PC-3 (cell line): Measurements from ENCODE around the gene DBNL. TPM values are rescaled to one million over a fixed set of nuclear protein-coding genes. Genes with fewer than 3 reads are reported as not detected.

Experiments used
- ATAC-seq: fragments of 200-7000 bp; cut with Tn5 transposase; 2 replicates; pipeline ENCODE4 v1.9.1; 2020; ENCODE audit warnings: mild to moderate bottlenecking, moderate library complexity
- BruUV-seq: library from RNA; stranded (reverse); fragments of 400-500 nt; replicated peaks from 2 replicates; lab custom pipeline; 2021; lab: Mats Ljungman, UMichigan
- CTCF ChIA-PET: fragments of 300-600 bp; sonication (Branson Sonifier 250); formaldehyde crosslinking; loops from one replicate; lab custom pipeline; 2022; ENCODE audit warnings: antibody characterized with exemption; lab: Charles Lee
- POLR2A ChIA-PET: fragments of 300-600 bp; sonication (Branson Sonifier 250); formaldehyde crosslinking; loops from one replicate; lab custom pipeline; 2022; ENCODE audit warnings: antibody characterized with exemption; ENCODE audit not compliant: unreplicated experiment; lab: Charles Lee
- DNase-seq: peaks from one replicate; pipeline ENCODE4 v3.0.0-alpha.2; 2015
- H2AFZ ChIP-seq: fragments of 300-600 bp; sonication (generic); 2 replicates; pipeline ENCODE4 v1.6.0; 2016; ENCODE audit warnings: antibody characterized with exemption, low read length
- H3F3A ChIP-seq: fragments of 300-600 bp; sonication (generic); one replicate; pipeline ENCODE4 v1.6.0; 2017; ENCODE audit warnings: antibody characterized with exemption, low read length, control low read depth, mild to moderate bottlenecking; ENCODE audit not compliant: unreplicated experiment
- H3K27ac ChIP-seq: fragments of 300-600 bp; sonication (generic); 2 replicates; pipeline ENCODE4 v1.5.1; 2016; ENCODE audit warnings: mild to moderate bottlenecking, low read length
- H3K27me3 ChIP-seq: fragments of 300-600 bp; sonication (generic); 2 replicates; pipeline ENCODE4 v1.6.1; 2016; ENCODE audit warnings: low read length, mixed read lengths
- H3K36me3 ChIP-seq: fragments of 300-600 bp; sonication (generic); 2 replicates; pipeline ENCODE4 v1.6.1; 2016; ENCODE audit warnings: low read depth, mixed run types, low read length, mixed read lengths
- H3K4me1 ChIP-seq: fragments of 300-600 bp; sonication (generic); 2 replicates; pipeline ENCODE4 v1.5.1; 2016; ENCODE audit warnings: low read length; ENCODE audit not compliant: insufficient read depth
- H3K4me2 ChIP-seq: fragments of 300-600 bp; sonication (generic); 2 replicates; pipeline ENCODE4 v1.6.0; 2016; ENCODE audit warnings: low read length
- H3K4me3 ChIP-seq: fragments of 300-600 bp; sonication (generic); 2 replicates; pipeline ENCODE4 v1.5.1; 2016; ENCODE audit warnings: mild to moderate bottlenecking, low read length, mixed read lengths
- H3K79me2 ChIP-seq: fragments of 300-600 bp; sonication (generic); 2 replicates; pipeline ENCODE4 v1.6.1; 2017; ENCODE audit warnings: low read length, mixed read lengths
- H3K9ac ChIP-seq: fragments of 300-600 bp; sonication (generic); 2 replicates; pipeline ENCODE4 v1.6.0; 2016; ENCODE audit warnings: mild to moderate bottlenecking, low read length
- H3K9me2 ChIP-seq: fragments of 300-600 bp; sonication (generic); replicated peaks from 2 replicates; pipeline ENCODE4 v1.6.1; 2016; ENCODE audit warnings: mixed run types, low read length, mixed read lengths
- H3K9me3 ChIP-seq: fragments of 300-600 bp; sonication (generic); 2 replicates; pipeline ENCODE4 v1.6.1; 2016; ENCODE audit warnings: low read length, mixed read lengths
- H4K20me1 ChIP-seq: fragments of 300-600 bp; sonication (generic); 2 replicates; pipeline ENCODE4 v1.6.1; 2016; ENCODE audit warnings: low read length, mixed read lengths
- EZH2 ChIP-seq: fragments of 300-600 bp; sonication (generic); IDR thresholded peaks from one replicate; pipeline ENCODE4 v1.6.1; 2017; ENCODE audit warnings: antibody characterized with exemption, mild to moderate bottlenecking, low read length; ENCODE audit not compliant: unreplicated experiment
- EZH2phosphoT487 ChIP-seq: fragments of 300-600 bp; sonication (generic); IDR thresholded peaks from 2 replicates; pipeline ENCODE4 v1.6.1; 2018; ENCODE audit warnings: mild to moderate bottlenecking, antibody characterized with exemption, low read length, borderline replicate concordance
- intact Hi-C: fragments of 100-400 bp; cut with micrococcal nuclease; formaldehyde crosslinking; loops from 2 replicates; pipeline ENCODE4 v1.9.0; 2023
- microRNA-seq: library from miRNA; unstranded; fragments of <30 nt; microRNA quantifications from one replicate; pipeline ENCODE4 v1.1.0, GENCODE V29; 2020; ENCODE audit not compliant: unreplicated experiment
- total RNA-seq: library from RNA; depleted of rRNA; stranded (reverse); fragments of >200 nt; gene quantifications from 2 replicates; pipeline ENCODE4 v1.2.3, GENCODE V29; 2014; rRNA removed
- TF ChIP-seq, protein P1 (sequence below): fragments of 300-600 bp; sonication (generic); conservative IDR thresholded peaks from 2 replicates; pipeline ENCODE4 v1.5.1; 2017; ENCODE audit warnings: antibody characterized with exemption, low read depth, mild to moderate bottlenecking, low read length

The DBNL gene
- total RNA-seq, 1 experiment from 2014 or later = 108 TPM

DNA sequence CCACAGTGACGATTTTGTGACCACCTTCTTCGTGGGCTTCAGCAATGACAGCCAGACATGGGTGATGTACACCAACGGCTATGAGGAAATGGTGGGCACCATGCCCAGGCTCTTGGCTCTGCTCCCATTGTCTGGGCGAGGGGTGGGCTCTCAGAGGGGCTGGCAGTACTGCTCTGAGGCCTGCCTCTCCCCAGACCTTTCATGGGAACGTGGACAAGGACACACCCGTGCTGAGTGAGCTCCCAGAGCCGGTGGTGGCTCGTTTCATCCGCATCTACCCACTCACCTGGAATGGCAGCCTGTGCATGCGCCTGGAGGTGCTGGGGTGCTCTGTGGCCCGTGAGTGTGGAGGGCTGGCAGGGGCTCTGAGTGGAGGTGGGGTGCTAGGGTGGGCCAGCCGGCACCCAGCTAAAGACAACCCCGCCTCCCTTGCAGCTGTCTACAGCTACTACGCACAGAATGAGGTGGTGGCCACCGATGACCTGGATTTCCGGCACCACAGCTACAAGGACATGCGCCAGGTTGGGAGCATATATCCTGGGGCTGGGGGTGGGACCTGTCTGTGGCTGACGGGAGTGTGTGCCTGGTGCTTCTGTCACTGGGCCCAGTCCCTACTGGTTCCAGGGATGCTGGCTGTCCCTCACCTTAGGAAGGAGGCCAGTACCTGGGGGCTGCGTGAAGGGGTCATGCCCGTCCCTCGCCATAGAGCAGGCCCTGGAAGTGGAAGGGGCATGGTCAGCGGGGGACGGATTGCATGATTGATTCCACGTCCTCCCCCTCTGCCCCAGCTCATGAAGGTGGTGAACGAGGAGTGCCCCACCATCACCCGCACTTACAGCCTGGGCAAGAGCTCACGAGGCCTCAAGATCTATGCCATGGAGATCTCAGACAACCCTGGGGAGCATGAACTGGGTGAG, 66.5 kb downstream of the DBNL start:
- no peaks in the 10 kb centered on the region for H3K27me3 ChIP-seq
- no peak overlapping the region for H3K9ac ChIP-seq
- ChIA-PET CTCF (no interaction called here), POLR2A (no interaction called here)
- H3K27ac ChIP-seq = no peak overlapping the region
- no peaks in the 10 kb centered on the region for H3K9me3 ChIP-seq
- TF ChIP-seq, protein P1, sequence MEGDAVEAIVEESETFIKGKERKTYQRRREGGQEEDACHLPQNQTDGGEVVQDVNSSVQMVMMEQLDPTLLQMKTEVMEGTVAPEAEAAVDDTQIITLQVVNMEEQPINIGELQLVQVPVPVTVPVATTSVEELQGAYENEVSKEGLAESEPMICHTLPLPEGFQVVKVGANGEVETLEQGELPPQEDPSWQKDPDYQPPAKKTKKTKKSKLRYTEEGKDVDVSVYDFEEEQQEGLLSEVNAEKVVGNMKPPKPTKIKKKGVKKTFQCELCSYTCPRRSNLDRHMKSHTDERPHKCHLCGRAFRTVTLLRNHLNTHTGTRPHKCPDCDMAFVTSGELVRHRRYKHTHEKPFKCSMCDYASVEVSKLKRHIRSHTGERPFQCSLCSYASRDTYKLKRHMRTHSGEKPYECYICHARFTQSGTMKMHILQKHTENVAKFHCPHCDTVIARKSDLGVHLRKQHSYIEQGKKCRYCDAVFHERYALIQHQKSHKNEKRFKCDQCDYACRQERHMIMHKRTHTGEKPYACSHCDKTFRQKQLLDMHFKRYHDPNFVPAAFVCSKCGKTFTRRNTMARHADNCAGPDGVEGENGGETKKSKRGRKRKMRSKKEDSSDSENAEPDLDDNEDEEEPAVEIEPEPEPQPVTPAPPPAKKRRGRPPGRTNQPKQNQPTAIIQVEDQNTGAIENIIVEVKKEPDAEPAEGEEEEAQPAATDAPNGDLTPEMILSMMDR = no peak
- TF ChIP-seq EZH2phosphoT487 (no peak), EZH2 (no peak)
- intact Hi-C loops = no loop called here
- no TSS peak for BruUV-seq
- H3K4me2 ChIP-seq = no peak overlapping the region
- no peaks in the 10 kb centered on the region for H3K79me2 ChIP-seq
- H3K4me1 ChIP-seq = no peaks in the 10 kb centered on the region
- ATAC-seq = no peak
- H3K4me3 ChIP-seq = no peak overlapping the region
- no peak for DNase-seq
- no peak overlapping the region for H2AFZ ChIP-seq
- no peaks in the 10 kb centered on the region for H3K9me2 ChIP-seq
- H3F3A ChIP-seq = no peaks in the 10 kb centered on the region
- no peaks in the 10 kb centered on the region for H4K20me1 ChIP-seq
- peaks cover 4% of the 10 kb centered on the region; the same call in 1 of the 2 replicates for H3K36me3 ChIP-seq

Small RNAs within 50 kb of the gene (microRNA-seq; reads per million reads assigned to microRNA genes)
- gene MIR6837 = not detected
- not detected for gene MIR6838

Other genes with a start within 250 kb of the DBNL start
- gene MRPS24, start 175.2 kb upstream of the DBNL start, total RNA-seq = 199 and 200 TPM in 2 replicates
- gene URGCP, start 138.1 kb upstream of the DBNL start, total RNA-seq = 29.8 and 33.2 TPM in 2 replicates
- 11.8 and 17.7 TPM in 2 replicates for gene UBE2D4, start 118.3 kb upstream of the DBNL start, total RNA-seq
- not detected in 2 replicates for gene SPDYE1, start 46.8 kb upstream of the DBNL start, total RNA-seq
- 0.35 and 0.95 TPM in 2 replicates for gene PGAM2, start 20.9 kb downstream of the DBNL start, total RNA-seq
- 19.6 and 21.2 TPM in 2 replicates for gene POLM, start 37.8 kb downstream of the DBNL start, total RNA-seq
- gene AEBP1, start 59.6 kb downstream of the DBNL start, total RNA-seq = not detected in 2 replicates
- 224 and 225 TPM in 2 replicates for gene POLD2, start 78.8 kb downstream of the DBNL start, total RNA-seq
- gene MYL7, start 96.6 kb downstream of the DBNL start, total RNA-seq = not detected in 2 replicates
- gene GCK, start 144.7 kb downstream of the DBNL start, total RNA-seq = not detected in 2 replicates
- 133 and 147 TPM in 2 replicates for gene YKT6, start 156.3 kb downstream of the DBNL start, total RNA-seq